GM06990 (cell line): ENCODE measurements around the gene UFC1.

Experiments
- DNase-seq: peaks from one replicate; pipeline ENCODE4 v3.0.0-alpha.2; 2011; ENCODE audit not compliant: insufficient read length; ENCODE audit errors: extremely low read depth
- H3K27me3 ChIP-seq: replicated peaks from 2 replicates; pipeline ENCODE4 v1.6.0; 2011; ENCODE audit warnings: low read length; ENCODE audit not compliant: control insufficient read depth, insufficient read depth
- H3K36me3 ChIP-seq: 2 replicates; pipeline ENCODE4 v1.5.1; 2011; ENCODE audit warnings: low read length; ENCODE audit not compliant: control insufficient read depth, insufficient read depth
- H3K4me3 ChIP-seq: replicated peaks from 2 replicates; pipeline ENCODE4 v1.5.1; 2011; ENCODE audit warnings: low read depth, mild to moderate bottlenecking, control low read depth, low read length
- TF ChIP-seq, protein P1 (sequence below): IDR thresholded peaks from 2 replicates; pipeline ENCODE4 v1.5.1; 2011; ENCODE audit warnings: low read length, control low read depth, mild to moderate bottlenecking, inconsistent platforms; ENCODE audit not compliant: insufficient read depth, poor library complexity, severe bottlenecking

Gene UFC1

DNA sequence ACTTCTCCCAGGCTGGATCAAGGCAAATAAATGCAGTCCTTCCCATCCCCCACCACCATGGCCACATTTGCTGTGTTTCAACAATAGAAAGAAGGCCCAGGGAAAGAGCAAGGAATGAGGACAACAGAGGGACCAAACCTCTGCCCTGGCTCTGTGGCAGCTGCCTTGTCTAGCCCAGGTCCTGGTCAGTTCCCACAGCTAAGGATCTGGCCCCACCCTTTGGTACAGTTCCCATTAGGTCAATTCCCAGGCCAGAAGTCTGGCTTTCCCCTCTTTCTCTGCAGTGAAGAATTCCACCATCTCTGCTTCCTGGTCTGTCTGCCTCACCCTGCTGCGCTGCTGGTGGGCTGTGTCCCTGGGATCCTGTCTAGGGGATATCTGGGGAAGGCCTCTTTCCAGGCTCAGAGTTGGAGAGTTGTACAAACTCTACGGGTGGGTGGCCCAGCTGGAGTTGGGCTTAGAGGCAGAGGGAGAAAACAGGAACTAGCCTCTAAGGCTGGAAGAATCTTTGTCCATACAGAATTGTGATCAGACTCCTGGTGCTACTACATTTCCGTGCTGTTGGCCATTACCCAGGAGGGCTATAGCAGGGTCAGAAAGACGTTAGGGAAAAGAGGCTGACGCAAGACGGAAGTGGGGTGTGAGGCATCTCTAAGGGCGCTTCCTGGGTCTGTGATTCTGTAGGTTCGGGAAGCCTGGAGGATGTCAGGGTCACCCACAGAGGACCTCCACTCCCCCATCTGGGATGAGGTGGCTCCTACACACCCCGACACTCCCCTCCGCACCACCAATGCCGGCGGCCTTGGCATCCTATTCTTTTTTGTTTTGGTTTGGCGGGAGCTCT, 47.4 kb downstream of the UFC1 start:
- Histone ChIP-seq H3K36me3 (no peaks in the 10 kb centered on the region; the same call in 1 of the 2 replicates), H3K4me3 (no peak overlapping the region; the same call in 1 of the 2 replicates), H3K27me3 (no peaks in the 10 kb centered on the region)
- DNase-seq, result no peak
- TF ChIP-seq, protein P1, sequence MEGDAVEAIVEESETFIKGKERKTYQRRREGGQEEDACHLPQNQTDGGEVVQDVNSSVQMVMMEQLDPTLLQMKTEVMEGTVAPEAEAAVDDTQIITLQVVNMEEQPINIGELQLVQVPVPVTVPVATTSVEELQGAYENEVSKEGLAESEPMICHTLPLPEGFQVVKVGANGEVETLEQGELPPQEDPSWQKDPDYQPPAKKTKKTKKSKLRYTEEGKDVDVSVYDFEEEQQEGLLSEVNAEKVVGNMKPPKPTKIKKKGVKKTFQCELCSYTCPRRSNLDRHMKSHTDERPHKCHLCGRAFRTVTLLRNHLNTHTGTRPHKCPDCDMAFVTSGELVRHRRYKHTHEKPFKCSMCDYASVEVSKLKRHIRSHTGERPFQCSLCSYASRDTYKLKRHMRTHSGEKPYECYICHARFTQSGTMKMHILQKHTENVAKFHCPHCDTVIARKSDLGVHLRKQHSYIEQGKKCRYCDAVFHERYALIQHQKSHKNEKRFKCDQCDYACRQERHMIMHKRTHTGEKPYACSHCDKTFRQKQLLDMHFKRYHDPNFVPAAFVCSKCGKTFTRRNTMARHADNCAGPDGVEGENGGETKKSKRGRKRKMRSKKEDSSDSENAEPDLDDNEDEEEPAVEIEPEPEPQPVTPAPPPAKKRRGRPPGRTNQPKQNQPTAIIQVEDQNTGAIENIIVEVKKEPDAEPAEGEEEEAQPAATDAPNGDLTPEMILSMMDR, result no peak

DNA sequence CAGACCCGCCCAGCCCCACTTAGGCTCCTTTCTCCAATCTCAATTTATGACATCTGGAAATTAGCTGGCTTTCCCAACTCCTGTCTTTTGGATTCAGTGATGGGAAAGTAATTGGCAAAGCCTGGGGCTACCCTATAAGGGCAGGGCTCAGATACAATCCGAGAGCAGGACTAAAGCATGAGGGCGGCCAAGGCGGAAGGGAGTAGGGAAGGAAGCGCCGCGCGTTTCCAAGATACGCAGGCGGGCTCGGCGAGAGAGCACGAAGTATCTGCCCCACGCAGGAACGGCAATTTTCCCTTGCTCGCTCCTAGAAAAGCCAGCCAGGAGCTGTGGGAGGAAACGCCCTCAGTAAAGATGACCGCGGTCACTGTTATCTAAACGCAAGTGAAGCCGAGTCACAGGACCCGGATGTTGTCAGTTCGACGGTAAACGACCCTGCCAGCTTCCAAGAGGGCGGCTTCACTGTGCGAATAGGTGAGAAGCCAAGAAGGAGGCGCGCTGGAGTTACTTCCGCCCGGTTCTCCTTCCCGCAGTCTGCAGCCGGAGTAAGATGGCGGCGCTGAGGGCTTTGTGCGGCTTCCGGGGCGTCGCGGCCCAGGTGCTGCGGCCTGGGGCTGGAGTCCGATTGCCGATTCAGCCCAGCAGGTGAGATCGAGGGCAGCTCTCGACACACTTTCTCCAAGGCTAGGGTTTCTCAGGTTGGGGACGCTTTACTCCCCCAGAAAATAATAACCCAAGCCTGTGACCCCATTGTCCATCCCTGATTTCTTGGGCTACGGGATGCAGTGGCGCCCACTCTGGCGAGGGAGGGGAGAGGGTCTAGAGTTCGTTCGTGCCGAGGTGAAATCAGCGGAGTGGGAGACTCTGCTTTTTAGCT, 48.3 kb downstream of the UFC1 start, which contains the start of gene NDUFS2:
Gene NDUFS2, plus strand, starts transcription at position 532 of the 877 bp plus-strand sequence. Its CDS starts 19 bp downstream, at position 551.
- no peaks in the 10 kb centered on the region for H3K27me3 ChIP-seq
- DNase-seq, result peak; percentile 90
- H3K4me3 ChIP-seq, result peak within 1 kb of the TSS; percentile 95
- TF ChIP-seq, protein P1, result peak; percentile 45
- H3K36me3 ChIP-seq, result peaks cover under 1% of the 10 kb centered on the region

DNA sequence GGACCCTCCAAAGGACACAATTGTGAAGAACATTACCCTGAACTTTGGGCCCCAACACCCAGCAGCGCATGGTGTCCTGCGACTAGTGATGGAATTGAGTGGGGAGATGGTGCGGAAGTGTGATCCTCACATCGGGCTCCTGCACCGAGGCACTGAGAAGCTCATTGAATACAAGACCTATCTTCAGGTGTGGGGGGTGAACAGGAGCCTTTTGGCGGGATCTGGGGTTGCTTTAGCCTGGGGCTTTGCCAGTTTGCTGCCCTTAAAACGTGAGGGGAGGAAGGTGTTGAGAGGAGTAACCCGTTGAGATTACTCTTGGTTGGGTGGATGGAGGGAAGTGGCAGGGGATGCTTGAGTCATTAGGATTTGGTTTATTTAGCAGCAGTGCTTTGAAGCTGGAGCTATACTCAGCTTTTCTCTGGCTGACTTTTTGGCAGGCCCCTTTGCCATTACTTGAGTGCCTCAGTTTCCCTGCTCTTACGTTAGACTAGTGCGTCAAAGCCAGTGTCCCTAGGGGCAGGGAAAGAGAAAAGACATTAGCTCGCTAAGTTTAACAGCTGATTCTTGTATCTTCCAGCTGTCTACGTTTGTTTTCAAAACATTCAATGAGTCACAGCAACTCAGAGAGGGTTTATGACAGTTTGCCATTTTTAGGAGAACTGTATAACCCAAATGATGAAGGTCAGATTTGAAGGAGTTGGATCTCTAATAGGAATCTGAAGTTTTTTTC, 52.8 kb downstream of the UFC1 start:
- Histone ChIP-seq H3K4me3 (no peak overlapping the region), H3K36me3 (peaks cover 12% of the 10 kb centered on the region), H3K27me3 (no peaks in the 10 kb centered on the region)
- TF ChIP-seq, protein P1, result no peak
- no peak for DNase-seq

DNA sequence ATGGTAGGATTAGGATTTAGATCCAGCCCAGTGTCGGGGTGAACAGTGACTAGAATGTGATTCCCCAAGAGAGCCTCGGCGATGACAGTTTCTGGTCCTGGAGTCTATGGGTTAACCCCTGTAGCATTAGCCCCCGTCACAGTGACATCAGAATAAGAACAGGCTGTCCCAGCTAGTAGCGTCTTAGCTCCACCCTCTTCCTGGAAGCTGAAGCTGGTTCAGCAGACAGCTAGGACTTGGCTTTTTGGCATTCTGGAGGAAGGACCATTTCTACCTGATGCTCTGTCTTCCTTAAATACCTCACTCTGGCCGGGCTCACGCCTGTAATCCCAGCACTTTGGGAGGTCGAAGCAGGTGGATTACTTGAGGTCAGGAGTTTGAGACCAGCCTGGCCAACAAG, 53.4 kb downstream of the UFC1 start:
- Histone ChIP-seq H3K27me3 (no peaks in the 10 kb centered on the region), H3K36me3 (peaks cover 16% of the 10 kb centered on the region), H3K4me3 (no peak overlapping the region)
- TF ChIP-seq, protein P1, result no peak
- no peak for DNase-seq
